ENCODE results near the gene SDC4. TPM values are rescaled to one million over a fixed set of nuclear protein-coding genes. Genes with fewer than 3 reads are reported as not detected.

Gene SDC4
- total and polyA plus RNA-seq, 4 experiments from 2014 or later = 1.2 to 3.9 (median 3.1) TPM

GRCh38 chr20:45307076-45307640 lies 41.1 kb downstream of the SDC4 start:
- no peak for DNase-seq
- no peaks in the 10 kb centered on the region for H3K36me3 ChIP-seq (ENCODE audit: insufficient read depth, low read length)
- ChIA-PET CTCF (ENCODE audit: partially characterized antibody) (interaction anchor here (2.3 kb wide), 1 partner anchor 13 kb away, joined by 9 read pairs; no protein-coding TSS in a partner anchor), POLR2A (ENCODE audit: partially characterized antibody) (no interaction called here)
- H3K4me3 ChIP-seq (ENCODE audit: low read length in 2 of 2) = no peak overlapping the region
- peaks cover 3 to 13% (median 8%) of the 10 kb centered on the region in 4 donors for H3K4me1 Mint-ChIP-seq
- H3K9me3 ChIP-seq (ENCODE audit: control insufficient read depth in 1 of 2, low read length in 2 of 2) = no peaks in the 10 kb centered on the region
- peaks cover 22 to 48% of the 10 kb centered on the region in 2 donors for H3K27me3 Mint-ChIP-seq
- no peak overlapping the region for H3K27ac ChIP-seq (ENCODE audit: low read depth, low read length)
- H3K27ac Mint-ChIP-seq = no peak overlapping the region
- intact Hi-C loops (cut with micrococcal nuclease) = no loop called here
- H3K4me3 Mint-ChIP-seq = no peak overlapping the region
- H3K27me3 ChIP-seq (ENCODE audit: insufficient read depth, low read length) = peaks cover 6% of the 10 kb centered on the region
- H3K36me3 Mint-ChIP-seq = no peaks in the 10 kb centered on the region
- peaks cover 0 to 2% (median 0%) of the 10 kb centered on the region in 8 donors for H3K9me3 Mint-ChIP-seq
- H3K4me1 ChIP-seq (ENCODE audit: insufficient read depth, low read length) = peaks cover 6% of the 10 kb centered on the region

GRCh38 chr20:45306431-45306982 lies 41.7 kb downstream of the SDC4 start, which contains the start of gene RBPJL:
RBPJL (plus strand) TSS chr20:45306840; CDS start chr20:45306923, 83 bp downstream.
- peak in 4 of 5 donors; percentile 19 to 29 (median 21) for DNase-seq
- H3K27ac Mint-ChIP-seq = peak within 1 kb of the TSS in 1 of 7 donors; percentile 79
- Histone ChIP-seq H3K36me3 (ENCODE audit: insufficient read depth, low read length) (no peaks in the 10 kb centered on the region), H3K27me3 (ENCODE audit: insufficient read depth, low read length) (peaks cover 6% of the 10 kb centered on the region), H3K4me3 (ENCODE audit: low read length in 2 of 2) (no peak within 1 kb of the TSS), H3K4me1 (ENCODE audit: insufficient read depth, low read length) (peaks cover 2% of the 10 kb centered on the region), H3K27ac (ENCODE audit: low read depth, low read length) (no peak within 1 kb of the TSS), H3K9me3 (ENCODE audit: control insufficient read depth in 1 of 2, low read length in 2 of 2) (no peaks in the 10 kb centered on the region)
- H3K36me3 Mint-ChIP-seq = no peaks in the 10 kb centered on the region
- H3K9me3 Mint-ChIP-seq = peaks cover 0 to 2% (median 0%) of the 10 kb centered on the region in 8 donors
- H3K27me3 Mint-ChIP-seq = peaks cover 21 to 47% of the 10 kb centered on the region in 2 donors
- CTCF ChIA-PET (ENCODE audit: partially characterized antibody) = interaction anchor here (2.3 kb wide), 1 partner anchor 12 kb away, joined by 9 read pairs; no protein-coding TSS in a partner anchor
- intact Hi-C loops (cut with micrococcal nuclease) = no loop called here
- H3K4me1 Mint-ChIP-seq = peaks cover 3 to 12% (median 8%) of the 10 kb centered on the region in 4 donors
- POLR2A ChIA-PET (ENCODE audit: partially characterized antibody) = no interaction called here
- no peak within 1 kb of the TSS for H3K4me3 Mint-ChIP-seq

- H3K4me1 Mint-ChIP-seq = peaks cover 0 to 7% (median 2%) of the 10 kb centered on the region in 4 donors
- no peaks in the 10 kb centered on the region for H3K36me3 Mint-ChIP-seq
- Histone ChIP-seq H3K9me3 (ENCODE audit: control insufficient read depth in 1 of 2, low read length in 2 of 2) (no peaks in the 10 kb centered on the region), H3K27me3 (ENCODE audit: insufficient read depth, low read length) (peaks cover 6% of the 10 kb centered on the region), H3K4me3 (ENCODE audit: low read length in 2 of 2) (no peak overlapping the region), H3K4me1 (ENCODE audit: insufficient read depth, low read length) (no peaks in the 10 kb centered on the region), H3K27ac (ENCODE audit: low read depth, low read length) (no peak overlapping the region), H3K36me3 (ENCODE audit: insufficient read depth, low read length) (no peaks in the 10 kb centered on the region)
- H3K27ac Mint-ChIP-seq = no peak overlapping the region
- H3K27me3 Mint-ChIP-seq = peaks cover 14 to 42% of the 10 kb centered on the region in 2 donors
- DNase-seq = no peak
- ChIA-PET CTCF (ENCODE audit: partially characterized antibody) (interaction anchor here (1.2 to 5.6 kb wide), 4 partner anchors 12 to 466 kb away, joined by 4 to 67 read pairs (median 6); no protein-coding TSS in a partner anchor), POLR2A (ENCODE audit: partially characterized antibody) (no interaction called here)
- intact Hi-C loops (cut with micrococcal nuclease) = no loop called here
- H3K4me3 Mint-ChIP-seq = no peak overlapping the region
- peaks cover 0 to 2% (median 0%) of the 10 kb centered on the region in 8 donors for H3K9me3 Mint-ChIP-seq
These were observed 43.0 kb downstream of the SDC4 start for GRCh38 chr20:45305262-45305661.

- no peaks in the 10 kb centered on the region for H3K4me1 ChIP-seq (ENCODE audit: insufficient read depth, low read length)
- Mint-ChIP-seq H3K4me1 (peaks cover 0 to 7% (median 3%) of the 10 kb centered on the region in 4 donors), H3K4me3 (no peak overlapping the region), H3K36me3 (no peaks in the 10 kb centered on the region), H3K27ac (peak overlapping the region in 1 of 7 donors; percentile 69), H3K27me3 (peaks cover 14 to 37% of the 10 kb centered on the region in 2 donors), H3K9me3 (peaks cover 0 to 2% (median 0%) of the 10 kb centered on the region in 8 donors)
- no peak overlapping the region for H3K4me3 ChIP-seq (ENCODE audit: low read length in 2 of 2)
- no peak for DNase-seq
- no peaks in the 10 kb centered on the region for H3K9me3 ChIP-seq (ENCODE audit: control insufficient read depth in 1 of 2, low read length in 2 of 2)
- H3K27me3 ChIP-seq (ENCODE audit: insufficient read depth, low read length) = peaks cover 6% of the 10 kb centered on the region
- intact Hi-C loops (cut with micrococcal nuclease) = no loop called here
- CTCF ChIA-PET (ENCODE audit: partially characterized antibody) = interaction anchor here (1.1 to 5.6 kb wide), 6 partner anchors 12 to 467 kb away, joined by 4 to 67 read pairs (median 6); no protein-coding TSS in a partner anchor
- no peak overlapping the region for H3K27ac ChIP-seq (ENCODE audit: low read depth, low read length)
- POLR2A ChIA-PET (ENCODE audit: partially characterized antibody) = no interaction called here
- no peaks in the 10 kb centered on the region for H3K36me3 ChIP-seq (ENCODE audit: insufficient read depth, low read length)
These were observed 43.7 kb downstream of the SDC4 start for GRCh38 chr20:45304464-45304999.

- Histone ChIP-seq H3K9me3 (ENCODE audit: control insufficient read depth in 1 of 2, low read length in 2 of 2) (no peaks in the 10 kb centered on the region), H3K36me3 (ENCODE audit: insufficient read depth, low read length) (no peaks in the 10 kb centered on the region), H3K4me3 (ENCODE audit: low read length in 2 of 2) (no peak overlapping the region), H3K27me3 (ENCODE audit: insufficient read depth, low read length) (peaks cover 6% of the 10 kb centered on the region), H3K4me1 (ENCODE audit: insufficient read depth, low read length) (no peaks in the 10 kb centered on the region), H3K27ac (ENCODE audit: low read depth, low read length) (no peak overlapping the region)
- intact Hi-C loops (cut with micrococcal nuclease) = no loop called here
- peaks cover 0 to 2% (median 0%) of the 10 kb centered on the region in 8 donors for H3K9me3 Mint-ChIP-seq
- POLR2A ChIA-PET (ENCODE audit: partially characterized antibody) = no interaction called here
- CTCF ChIA-PET (ENCODE audit: partially characterized antibody) = interaction anchor here (0.7 to 5.6 kb wide), 5 partner anchors 11 to 467 kb away, joined by 3 to 67 read pairs (median 4); no protein-coding TSS in a partner anchor
- no peak overlapping the region for H3K4me3 Mint-ChIP-seq
- peaks cover 0 to 7% (median 3%) of the 10 kb centered on the region in 4 donors for H3K4me1 Mint-ChIP-seq
- no peaks in the 10 kb centered on the region for H3K36me3 Mint-ChIP-seq
- no peak for DNase-seq
- peaks cover 12 to 37% of the 10 kb centered on the region in 2 donors for H3K27me3 Mint-ChIP-seq
- H3K27ac Mint-ChIP-seq = peak overlapping the region in 1 of 7 donors; percentile 32
These were observed 44.4 kb downstream of the SDC4 start for GRCh38 chr20:45303586-45304463.

GRCh38 chr20:45301824-45302271 lies 46.4 kb downstream of the SDC4 start:
- Histone ChIP-seq H3K27me3 (ENCODE audit: insufficient read depth, low read length) (peaks cover 6% of the 10 kb centered on the region), H3K36me3 (ENCODE audit: insufficient read depth, low read length) (no peaks in the 10 kb centered on the region), H3K4me3 (ENCODE audit: low read length in 2 of 2) (no peak overlapping the region), H3K9me3 (ENCODE audit: control insufficient read depth in 1 of 2, low read length in 2 of 2) (no peaks in the 10 kb centered on the region), H3K27ac (ENCODE audit: low read depth, low read length) (no peak overlapping the region), H3K4me1 (ENCODE audit: insufficient read depth, low read length) (no peaks in the 10 kb centered on the region)
- Mint-ChIP-seq H3K4me1 (peaks cover 0 to 7% (median 3%) of the 10 kb centered on the region in 4 donors), H3K36me3 (no peaks in the 10 kb centered on the region), H3K27ac (no peak overlapping the region), H3K27me3 (peaks cover 12 to 34% of the 10 kb centered on the region in 2 donors), H3K9me3 (peaks cover 0 to 2% (median 0%) of the 10 kb centered on the region in 8 donors), H3K4me3 (no peak overlapping the region)
- DNase-seq = no peak
- ChIA-PET POLR2A (ENCODE audit: partially characterized antibody) (no interaction called here), CTCF (ENCODE audit: partially characterized antibody) (interaction anchor here (0.7 to 5.6 kb wide), 3 partner anchors 9 to 103 kb away, joined by 3 to 67 read pairs (median 9); no protein-coding TSS in a partner anchor)
- intact Hi-C loops (cut with micrococcal nuclease) = no loop called here
